IgD-negative memory B cell (primary cell): Measurements from ENCODE around the gene PLD4. TPM values are rescaled to one million over a fixed set of nuclear protein-coding genes. Genes with fewer than 3 reads are reported as not detected.
"Not testable (repeated sequence)": the region's sequence is repeated elsewhere in the genome, so short reads cannot be mapped to it uniquely, and the experiment has no call there.

Source experiments
- H3K27ac Mint-ChIP-seq, 3 donors: one replicate each; pipeline ENCODE4 v1.8.0; 2020 to 2022; ENCODE audit warnings: mild to moderate bottlenecking in 3 of 3, mixed read lengths in 3 of 3, moderate library complexity in 1 of 3
- H3K27me3 Mint-ChIP-seq: one replicate; pipeline ENCODE4 v1.8.0; 2021; ENCODE audit warnings: mixed read lengths
- H3K36me3 Mint-ChIP-seq: one replicate; pipeline ENCODE4 v1.8.0; 2020; ENCODE audit warnings: mild to moderate bottlenecking, mixed read lengths
- H3K4me1 Mint-ChIP-seq, 3 donors: one replicate each; pipeline ENCODE4 v1.8.0; 2020 to 2022; ENCODE audit warnings: mixed read lengths in 3 of 3, mild to moderate bottlenecking in 1 of 3
- H3K4me3 Mint-ChIP-seq, 4 donors: one replicate each; pipeline ENCODE4 v1.8.0; 2020 to 2022; ENCODE audit warnings: mild to moderate bottlenecking in 4 of 4, mixed read lengths in 4 of 4, moderate library complexity in 3 of 4
- H3K9me3 Mint-ChIP-seq, 3 donors: one replicate each; pipeline ENCODE4 v1.8.0; 2020 to 2021; ENCODE audit warnings: mixed read lengths in 3 of 3, mild to moderate bottlenecking in 1 of 3
- polyA plus RNA-seq: library from polyadenylated mRNA; unstranded; fragments of 300-500 nt; fragmentation: Illumina TruSeq; gene quantifications from one replicate; pipeline ENCODE4 v1.2.3, GENCODE V29; 2021

PLD4 gene
- polyA plus RNA-seq, 1 donor from 2014 or later = 103 TPM

DNA sequence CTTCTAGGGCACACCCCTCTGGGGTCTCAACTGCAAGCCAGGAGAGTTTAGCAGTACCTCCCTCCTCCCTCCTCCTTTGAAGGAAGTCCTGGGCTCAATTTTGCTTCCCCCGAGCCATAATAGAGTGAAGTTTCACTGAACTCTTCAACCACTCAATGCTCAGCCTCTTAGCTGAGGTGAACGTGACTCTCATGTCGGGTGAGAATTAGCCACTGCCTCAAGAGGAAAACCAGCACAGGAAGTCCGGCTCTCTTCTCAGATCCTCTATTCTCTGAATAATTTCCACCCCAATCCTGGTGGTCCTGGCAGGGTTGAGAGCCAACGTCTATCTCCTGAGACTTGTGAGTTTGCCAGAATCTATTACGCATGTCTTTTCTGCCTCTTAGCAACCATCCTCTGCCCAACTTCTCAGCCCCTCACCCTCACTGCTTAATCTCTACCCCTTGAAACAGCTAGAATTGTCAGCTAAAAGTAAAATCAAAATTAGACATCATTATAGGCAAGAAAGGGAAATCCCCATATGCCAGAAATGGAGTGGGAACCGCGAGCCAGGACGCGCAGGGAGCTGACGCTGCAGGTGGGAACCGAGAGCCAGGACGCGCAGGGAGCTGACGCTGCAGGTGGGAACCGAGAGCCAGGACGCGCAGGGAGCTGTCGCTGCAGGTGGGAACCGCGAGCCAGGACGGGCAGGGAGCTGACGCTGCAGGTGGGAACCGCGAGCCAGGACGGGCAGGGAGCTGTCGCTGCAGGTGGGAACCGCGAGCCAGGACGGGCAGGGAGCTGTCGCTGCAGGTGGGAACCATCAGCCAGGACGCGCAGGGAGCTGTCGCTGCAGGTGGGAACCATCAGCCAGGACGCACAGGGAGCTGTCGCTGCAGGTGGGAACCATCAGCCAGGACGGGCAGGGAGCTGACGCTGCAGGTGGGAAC, 19.8 kb upstream of the PLD4 start:
- Mint-ChIP-seq H3K27ac (peak overlapping the region in 1 of 3 donors; percentile 34), H3K4me3 (peak overlapping the region in 1 of 4 donors; percentile 55), H3K4me1 (peaks cover 7 to 22% (median 10%) of the 10 kb centered on the region in 3 donors), H3K27me3 (peaks cover 22% of the 10 kb centered on the region)
- H3K36me3 Mint-ChIP-seq, H3K9me3 Mint-ChIP-seq: not testable (repeated sequence)

GRCh38 chr14:104905579-104905933, 19.1 kb upstream of the PLD4 start:
- H3K27ac Mint-ChIP-seq, H3K4me3 Mint-ChIP-seq, H3K36me3 Mint-ChIP-seq, H3K9me3 Mint-ChIP-seq: not testable (repeated sequence)
- H3K4me1 Mint-ChIP-seq = peaks cover 7 to 18% (median 10%) of the 10 kb centered on the region in 3 donors
- H3K27me3 Mint-ChIP-seq = peaks cover 22% of the 10 kb centered on the region

GRCh38 chr14:104908303-104908702, 16.4 kb upstream of the PLD4 start:
- Mint-ChIP-seq H3K9me3 (peaks cover 2 to 11% (median 6%) of the 10 kb centered on the region in 3 donors), H3K27me3 (peaks cover 20% of the 10 kb centered on the region), H3K36me3 (no peaks in the 10 kb centered on the region), H3K4me1 (peaks cover 5 to 9% (median 7%) of the 10 kb centered on the region in 3 donors), H3K27ac (no peak overlapping the region), H3K4me3 (no peak overlapping the region)

- Mint-ChIP-seq H3K27me3 (peaks cover 6% of the 10 kb centered on the region), H3K27ac (no peak overlapping the region), H3K4me1 (no peaks in the 10 kb centered on the region), H3K4me3 (no peak overlapping the region), H3K36me3 (no peaks in the 10 kb centered on the region), H3K9me3 (peaks cover 2 to 11% (median 6%) of the 10 kb centered on the region in 3 donors)
Observed at GRCh38 chr14:104912053-104912452, 12.6 kb upstream of the PLD4 start.

DNA sequence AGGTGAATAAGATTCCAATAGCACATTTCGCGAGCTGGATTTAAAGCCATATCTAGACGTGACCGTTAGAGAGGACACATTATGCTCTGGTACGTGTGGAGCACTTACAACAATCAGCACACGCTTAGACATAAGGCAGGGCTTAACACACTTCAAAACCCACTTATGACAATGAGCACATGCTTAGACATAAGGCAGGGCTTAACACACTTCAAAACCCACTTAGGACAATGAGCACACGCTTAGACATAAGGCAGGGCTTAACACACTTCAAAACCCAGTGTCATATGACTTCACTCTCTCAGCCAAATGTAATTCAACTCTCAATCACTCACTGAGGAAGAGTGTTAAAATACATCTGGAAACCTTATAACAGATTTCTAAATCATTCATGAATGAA, 11.2 kb upstream of the PLD4 start:
- no peak overlapping the region for H3K27ac Mint-ChIP-seq
- H3K27me3 Mint-ChIP-seq = peaks cover 2% of the 10 kb centered on the region
- no peak overlapping the region for H3K4me3 Mint-ChIP-seq
- H3K4me1 Mint-ChIP-seq = no peaks in the 10 kb centered on the region
- H3K36me3 Mint-ChIP-seq = no peaks in the 10 kb centered on the region
- H3K9me3 Mint-ChIP-seq = peaks cover 2 to 8% (median 6%) of the 10 kb centered on the region in 3 donors

DNA sequence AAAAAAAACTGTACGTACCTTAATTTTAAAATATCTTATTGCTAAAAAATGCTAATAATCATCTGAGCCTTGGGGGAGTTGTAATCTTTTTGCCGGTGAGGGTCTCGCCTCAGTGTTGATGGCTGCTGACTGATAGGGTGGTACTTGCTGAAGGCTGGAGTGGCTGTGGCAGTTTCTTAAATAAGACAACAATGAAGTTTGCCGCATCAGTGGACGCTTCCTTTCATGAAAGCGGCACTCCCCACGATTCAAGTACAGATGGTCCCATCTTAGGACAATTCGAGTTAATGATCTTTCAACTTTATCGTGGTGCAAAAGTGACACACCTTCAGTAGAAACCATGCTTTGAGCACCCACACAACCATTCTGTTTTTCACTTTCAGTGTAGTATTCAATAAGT, 7.6 kb upstream of the PLD4 start:
- no peaks in the 10 kb centered on the region for H3K36me3 Mint-ChIP-seq
- H3K4me3 Mint-ChIP-seq = no peak overlapping the region
- peaks cover 2% of the 10 kb centered on the region for H3K27me3 Mint-ChIP-seq
- H3K27ac Mint-ChIP-seq = no peak overlapping the region
- H3K9me3 Mint-ChIP-seq = peaks cover 0 to 1% (median 1%) of the 10 kb centered on the region in 3 donors
- peaks cover 7 to 11% (median 9%) of the 10 kb centered on the region in 3 donors for H3K4me1 Mint-ChIP-seq

- Mint-ChIP-seq H3K4me1 (peaks cover 12 to 18% (median 12%) of the 10 kb centered on the region in 3 donors), H3K4me3 (no peak overlapping the region), H3K36me3 (no peaks in the 10 kb centered on the region), H3K9me3 (no peaks in the 10 kb centered on the region), H3K27ac (no peak overlapping the region), H3K27me3 (peaks cover 2% of the 10 kb centered on the region)
Observed at GRCh38 chr14:104917993-104918392, 6.7 kb upstream of the PLD4 start.

DNA sequence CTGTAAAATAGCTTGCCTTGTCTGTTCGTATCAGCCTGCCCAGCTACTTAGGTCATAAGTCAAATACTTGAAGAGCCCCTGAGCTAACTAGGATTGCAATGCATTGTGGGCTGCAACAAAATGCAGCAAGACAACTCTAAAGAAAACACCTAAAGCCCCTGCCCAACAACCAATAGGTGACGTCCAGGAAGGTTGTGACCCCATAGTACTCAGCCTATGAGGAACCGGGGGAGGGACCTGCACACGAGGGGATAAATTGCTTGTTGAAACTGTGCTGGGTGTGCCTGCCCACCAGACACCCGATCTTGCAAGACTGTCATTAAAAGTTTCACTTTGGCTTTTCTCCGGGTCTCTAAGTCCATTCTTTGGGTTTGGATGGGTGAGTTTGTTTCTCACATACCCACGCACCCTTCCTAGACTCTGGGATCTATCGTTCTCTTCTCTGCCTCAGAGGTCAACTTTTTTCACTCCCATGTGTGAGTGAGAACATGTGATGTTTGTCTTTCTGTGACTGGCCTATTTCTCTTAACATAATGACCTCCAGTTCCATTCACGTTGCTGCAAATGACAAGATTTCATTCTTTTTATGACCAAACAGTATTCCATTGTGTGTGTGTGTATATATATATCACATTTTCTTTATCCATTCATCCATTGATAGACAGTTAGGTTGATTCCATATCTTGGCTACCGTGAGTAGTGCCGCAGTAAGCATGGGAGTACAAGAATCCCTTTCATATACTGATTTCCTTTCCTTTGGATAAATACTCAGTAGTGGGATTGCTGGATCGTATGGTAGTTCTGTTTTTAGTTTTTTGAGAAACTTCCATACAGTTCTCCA, 5.3 kb upstream of the PLD4 start:
- not testable (repeated sequence) for H3K27ac Mint-ChIP-seq, H3K27me3 Mint-ChIP-seq, H3K36me3 Mint-ChIP-seq

DNA sequence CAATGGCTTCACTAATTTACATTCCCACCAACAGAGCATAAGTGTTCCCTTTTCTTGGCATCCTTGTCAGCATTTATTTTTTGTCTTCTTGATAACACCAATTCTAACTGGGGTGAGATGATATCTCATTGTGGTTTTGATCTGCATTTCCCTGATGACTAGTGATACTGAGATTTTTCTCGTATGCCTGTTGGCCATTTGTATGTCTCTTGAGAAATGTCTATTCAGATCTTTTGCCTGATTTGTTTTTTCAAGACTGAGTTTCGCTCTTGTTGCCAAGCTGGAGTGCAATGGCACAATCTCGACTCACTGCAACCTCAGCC, 4.7 kb upstream of the PLD4 start:
- H3K4me1 Mint-ChIP-seq = peaks cover 23 to 34% (median 26%) of the 10 kb centered on the region in 3 donors
- no peaks in the 10 kb centered on the region for H3K9me3 Mint-ChIP-seq
- peaks cover 1% of the 10 kb centered on the region for H3K36me3 Mint-ChIP-seq
- H3K4me3 Mint-ChIP-seq = no peak overlapping the region
- H3K27me3 Mint-ChIP-seq = no peaks in the 10 kb centered on the region
- peak overlapping the region in 1 of 3 donors; percentile 76 for H3K27ac Mint-ChIP-seq

More for the DNA sequence above, 5.3 kb upstream of the PLD4 start:
- Mint-ChIP-seq H3K4me1 (peaks cover 18 to 29% (median 22%) of the 10 kb centered on the region in 3 donors), H3K4me3 (peak overlapping the region in 1 of 4 donors; percentile 59)
- not testable (repeated sequence) for H3K9me3 Mint-ChIP-seq

DNA sequence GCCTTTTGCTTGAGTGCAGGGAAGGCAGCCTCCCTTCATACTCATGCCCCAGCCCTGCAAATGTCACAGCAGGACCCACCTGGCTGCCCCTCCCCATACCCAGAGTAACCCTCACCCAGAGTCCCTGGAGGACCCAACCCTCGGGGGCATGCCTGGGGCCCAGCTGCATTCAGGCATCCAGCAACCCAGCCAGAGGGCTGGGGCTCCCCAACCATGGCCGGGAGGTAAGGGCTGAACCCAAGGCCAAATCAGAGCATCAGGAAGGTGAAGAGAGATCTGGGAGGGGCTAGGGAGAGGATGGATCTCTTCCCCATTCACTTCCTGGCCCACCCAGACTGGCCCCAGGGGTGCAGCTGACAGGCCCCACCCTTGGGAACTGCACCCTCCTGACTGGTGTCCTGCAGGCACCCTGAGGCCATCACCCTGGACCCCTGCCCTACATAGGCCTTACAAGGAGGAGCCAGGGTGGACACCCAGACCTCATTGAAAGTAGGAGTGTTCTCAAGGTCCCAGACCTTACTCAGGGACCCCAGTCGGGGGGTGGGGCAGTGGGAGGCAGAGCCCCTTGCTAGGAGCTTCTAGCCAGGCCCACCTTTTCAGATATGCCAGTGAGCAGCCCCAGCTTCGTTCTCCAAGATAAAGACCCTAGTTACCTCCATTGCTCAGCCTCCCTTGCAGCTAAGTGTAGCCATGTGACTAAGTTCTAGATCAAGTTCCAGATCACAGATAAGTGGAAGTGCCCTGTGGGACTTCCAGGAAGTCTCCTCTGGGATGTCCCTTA, 849 bp upstream of the PLD4 start:
- H3K27me3 Mint-ChIP-seq = no peaks in the 10 kb centered on the region
- no peaks in the 10 kb centered on the region for H3K9me3 Mint-ChIP-seq
- H3K36me3 Mint-ChIP-seq = peaks cover 1% of the 10 kb centered on the region
- H3K4me3 Mint-ChIP-seq = peak overlapping the region in 3 of 4 donors; percentile 79 to 97 (median 85)
- peak overlapping the region; percentile 78 to 91 (median 88) for H3K27ac Mint-ChIP-seq
- H3K4me1 Mint-ChIP-seq = peaks cover 27 to 39% (median 34%) of the 10 kb centered on the region in 3 donors

- H3K27ac Mint-ChIP-seq = peak overlapping the region; percentile 78 to 91 (median 88)
- H3K4me1 Mint-ChIP-seq = peaks cover 24 to 35% (median 28%) of the 10 kb centered on the region in 3 donors
- no peaks in the 10 kb centered on the region for H3K9me3 Mint-ChIP-seq
- H3K4me3 Mint-ChIP-seq = peak overlapping the region; percentile 79 to 97 (median 87)
- H3K36me3 Mint-ChIP-seq = peaks cover 1% of the 10 kb centered on the region
- H3K27me3 Mint-ChIP-seq = no peaks in the 10 kb centered on the region
Observed at GRCh38 chr14:104925214-104925854, 655 bp downstream of the PLD4 start.

GRCh38 chr14:104925855-104926609, 1.4 kb downstream of the PLD4 start:
- peaks cover 24 to 32% (median 28%) of the 10 kb centered on the region in 3 donors for H3K4me1 Mint-ChIP-seq
- no peaks in the 10 kb centered on the region for H3K27me3 Mint-ChIP-seq
- no peaks in the 10 kb centered on the region for H3K9me3 Mint-ChIP-seq
- H3K4me3 Mint-ChIP-seq = peak overlapping the region; percentile 79 to 97 (median 88)
- peaks cover 1% of the 10 kb centered on the region for H3K36me3 Mint-ChIP-seq
- peak overlapping the region in 2 of 3 donors; percentile 46 to 60 for H3K27ac Mint-ChIP-seq

DNA sequence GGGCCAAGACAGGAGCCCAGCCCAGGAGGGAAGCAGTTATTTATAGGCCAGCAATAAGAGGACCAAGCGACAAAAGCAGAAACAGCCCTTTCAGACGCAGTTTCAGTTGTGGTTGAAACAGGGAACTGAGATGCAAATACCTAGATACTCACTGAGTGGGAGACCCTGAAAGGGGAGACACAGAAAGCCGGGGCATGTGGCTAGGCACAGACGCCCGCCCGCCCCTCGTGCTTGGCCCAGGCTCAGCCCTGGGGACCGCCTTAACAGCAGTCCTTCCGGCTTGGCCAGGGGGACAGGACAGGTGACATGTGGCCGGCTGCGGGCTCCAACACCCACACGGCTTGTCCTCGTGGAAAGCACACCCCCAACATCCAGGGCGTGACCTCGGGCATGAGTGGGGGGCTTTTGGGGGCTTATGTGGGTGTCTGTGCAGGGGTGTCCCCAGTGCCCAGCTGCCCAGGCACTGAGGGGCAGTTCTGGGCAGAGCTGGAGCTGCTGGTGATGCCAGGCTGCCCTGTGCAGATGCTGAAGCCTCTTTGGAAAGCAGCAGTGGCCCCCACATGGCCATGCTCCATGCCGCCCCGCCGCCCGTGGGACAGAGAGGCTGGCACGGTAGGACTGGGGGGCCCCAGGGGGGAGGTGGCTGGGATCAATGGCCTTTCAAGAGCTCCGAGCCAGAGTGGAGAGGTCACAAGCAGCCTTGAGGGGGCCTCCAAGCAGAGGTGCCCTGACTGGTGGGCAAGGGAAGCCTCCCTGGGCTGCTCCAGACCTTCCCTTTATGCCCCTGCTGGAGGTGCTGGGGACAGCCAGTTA, 2.1 kb downstream of the PLD4 start:
- peaks cover 20 to 28% (median 26%) of the 10 kb centered on the region in 3 donors for H3K4me1 Mint-ChIP-seq

More for the DNA sequence above, 2.1 kb downstream of the PLD4 start:
- Mint-ChIP-seq H3K4me3 (peak overlapping the region; percentile 78 to 95 (median 85)), H3K27ac (peak overlapping the region in 2 of 3 donors; percentile 46 to 60), H3K27me3 (no peaks in the 10 kb centered on the region), H3K36me3 (peaks cover 1% of the 10 kb centered on the region), H3K9me3 (no peaks in the 10 kb centered on the region)
